MM.1S (cell line): Measurements from ENCODE around the gene SRGAP2.
"Not testable (repeated sequence)": the region's sequence is repeated elsewhere in the genome, so short reads cannot be mapped to it uniquely, and the experiment has no call there.

Experiments used
- EZH2 ChIP-seq: fragments of 300-600 bp; sonication (generic); optimal IDR thresholded peaks from 2 replicates; pipeline ENCODE3; 2017; ENCODE audit warnings: low read depth, mild to moderate bottlenecking, antibody characterized with exemption, low read length, mixed read lengths
- TF ChIP-seq, protein P1 (sequence below): fragments of 300-600 bp; sonication (generic); IDR thresholded peaks from 2 replicates; pipeline ENCODE4 v1.5.1; 2016; ENCODE audit warnings: antibody characterized with exemption, low read length, mixed read lengths

DNA sequence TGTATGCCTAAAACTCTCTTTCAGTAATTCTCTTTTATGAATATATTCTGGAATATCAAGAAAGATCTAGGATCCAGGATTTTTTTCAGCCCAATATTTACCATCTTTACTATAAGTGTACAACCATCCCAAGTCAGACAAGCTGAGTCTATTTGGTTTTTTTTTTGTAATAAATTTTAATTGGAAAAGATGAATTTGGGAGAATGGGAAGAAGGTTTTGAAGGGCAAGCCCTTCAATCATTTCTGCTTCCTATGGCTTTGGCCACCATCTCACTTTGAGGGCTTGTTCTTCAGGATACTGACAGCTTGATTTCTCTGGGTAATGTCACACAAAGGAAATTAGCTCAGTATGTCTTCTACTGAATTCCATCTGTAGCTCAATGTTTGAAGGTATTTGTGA is 23.7 kb upstream of the SRGAP2 start:
- TF ChIP-seq EZH2, result not testable (repeated sequence)
- TF ChIP-seq, protein P1, sequence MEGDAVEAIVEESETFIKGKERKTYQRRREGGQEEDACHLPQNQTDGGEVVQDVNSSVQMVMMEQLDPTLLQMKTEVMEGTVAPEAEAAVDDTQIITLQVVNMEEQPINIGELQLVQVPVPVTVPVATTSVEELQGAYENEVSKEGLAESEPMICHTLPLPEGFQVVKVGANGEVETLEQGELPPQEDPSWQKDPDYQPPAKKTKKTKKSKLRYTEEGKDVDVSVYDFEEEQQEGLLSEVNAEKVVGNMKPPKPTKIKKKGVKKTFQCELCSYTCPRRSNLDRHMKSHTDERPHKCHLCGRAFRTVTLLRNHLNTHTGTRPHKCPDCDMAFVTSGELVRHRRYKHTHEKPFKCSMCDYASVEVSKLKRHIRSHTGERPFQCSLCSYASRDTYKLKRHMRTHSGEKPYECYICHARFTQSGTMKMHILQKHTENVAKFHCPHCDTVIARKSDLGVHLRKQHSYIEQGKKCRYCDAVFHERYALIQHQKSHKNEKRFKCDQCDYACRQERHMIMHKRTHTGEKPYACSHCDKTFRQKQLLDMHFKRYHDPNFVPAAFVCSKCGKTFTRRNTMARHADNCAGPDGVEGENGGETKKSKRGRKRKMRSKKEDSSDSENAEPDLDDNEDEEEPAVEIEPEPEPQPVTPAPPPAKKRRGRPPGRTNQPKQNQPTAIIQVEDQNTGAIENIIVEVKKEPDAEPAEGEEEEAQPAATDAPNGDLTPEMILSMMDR, result not testable (repeated sequence)
